HFFc6 (cell line): ENCODE results near the gene SPI1. TPM values are rescaled to one million over a fixed set of nuclear protein-coding genes. Genes with fewer than 3 reads are reported as not detected.

Experiments
- DNase-seq: peaks from one replicate; pipeline ENCODE4 v3.0.0-alpha.2; 2018
- H3K27ac Mint-ChIP-seq: 2 replicates; pipeline ENCODE4 v1.8.0; 2020; ENCODE audit warnings: mild to moderate bottlenecking, mixed read lengths
- H3K27me3 Mint-ChIP-seq: 2 replicates; pipeline ENCODE4 v1.8.0; 2021; ENCODE audit warnings: mild to moderate bottlenecking, moderate library complexity, mixed read lengths; ENCODE audit not compliant: insufficient read depth
- H3K36me3 Mint-ChIP-seq: 2 replicates; pipeline ENCODE4 v1.8.0; 2021; ENCODE audit warnings: low read depth, mixed read lengths
- H3K4me1 Mint-ChIP-seq: 2 replicates; pipeline ENCODE4 v1.8.0; 2020; ENCODE audit warnings: low read depth, mixed read lengths
- H3K4me3 Mint-ChIP-seq: 2 replicates; pipeline ENCODE4 v1.8.0; 2020; ENCODE audit warnings: mild to moderate bottlenecking, moderate library complexity, mixed read lengths
- H3K9me3 Mint-ChIP-seq: 2 replicates; pipeline ENCODE4 v1.8.0; 2020; ENCODE audit warnings: mild to moderate bottlenecking, mixed read lengths
- total RNA-seq, 6 experiments: library from RNA; stranded (reverse); fragmentation: NEBNext Ultra II Directional; extraction: Animal tissue kit (Norgen Biotek cat#: 25700); gene quantifications; 2 replicates in 1 of 6; 3 replicates in 5 of 6; pipeline ENCODE4 v1.2.3, GENCODE V29; 2021
- TF ChIP-seq, protein P1 (sequence below): fragments of 200-600 bp; sonication (generic); IDR thresholded peaks from 2 replicates; pipeline ENCODE4 v1.5.0; 2021; ENCODE audit warnings: antibody characterized with exemption, mild to moderate bottlenecking

SPI1 gene
- total RNA-seq, 6 experiments from 2014 or later, result not detected

DNA sequence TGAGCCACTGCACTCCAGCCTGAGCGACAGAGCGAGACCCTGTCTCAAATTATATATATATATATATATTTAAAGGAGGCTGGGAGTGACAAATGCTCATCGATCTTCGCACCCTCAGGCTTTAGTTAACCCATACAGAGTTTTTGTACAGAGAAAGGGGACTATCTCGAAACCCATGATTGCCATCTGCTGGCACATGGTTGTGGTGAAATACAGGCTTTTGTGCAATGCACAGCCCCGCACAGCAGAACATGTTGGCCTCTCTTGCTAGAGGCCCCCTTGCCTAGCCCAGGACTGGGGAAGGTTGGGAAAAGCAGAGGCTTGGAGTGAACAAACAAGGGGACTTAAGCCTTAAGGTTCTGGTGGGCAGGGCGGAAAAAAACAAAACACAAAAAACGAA lies 29.5 kb downstream of the SPI1 start:
- TF ChIP-seq, protein P1, sequence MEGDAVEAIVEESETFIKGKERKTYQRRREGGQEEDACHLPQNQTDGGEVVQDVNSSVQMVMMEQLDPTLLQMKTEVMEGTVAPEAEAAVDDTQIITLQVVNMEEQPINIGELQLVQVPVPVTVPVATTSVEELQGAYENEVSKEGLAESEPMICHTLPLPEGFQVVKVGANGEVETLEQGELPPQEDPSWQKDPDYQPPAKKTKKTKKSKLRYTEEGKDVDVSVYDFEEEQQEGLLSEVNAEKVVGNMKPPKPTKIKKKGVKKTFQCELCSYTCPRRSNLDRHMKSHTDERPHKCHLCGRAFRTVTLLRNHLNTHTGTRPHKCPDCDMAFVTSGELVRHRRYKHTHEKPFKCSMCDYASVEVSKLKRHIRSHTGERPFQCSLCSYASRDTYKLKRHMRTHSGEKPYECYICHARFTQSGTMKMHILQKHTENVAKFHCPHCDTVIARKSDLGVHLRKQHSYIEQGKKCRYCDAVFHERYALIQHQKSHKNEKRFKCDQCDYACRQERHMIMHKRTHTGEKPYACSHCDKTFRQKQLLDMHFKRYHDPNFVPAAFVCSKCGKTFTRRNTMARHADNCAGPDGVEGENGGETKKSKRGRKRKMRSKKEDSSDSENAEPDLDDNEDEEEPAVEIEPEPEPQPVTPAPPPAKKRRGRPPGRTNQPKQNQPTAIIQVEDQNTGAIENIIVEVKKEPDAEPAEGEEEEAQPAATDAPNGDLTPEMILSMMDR, result no peak; the same call in 1 of the 2 replicates
- DNase-seq, result peak; percentile 20
- H3K9me3 Mint-ChIP-seq, result no peaks in the 10 kb centered on the region
- no peak overlapping the region for H3K4me3 Mint-ChIP-seq
- H3K36me3 Mint-ChIP-seq, result no peaks in the 10 kb centered on the region
- no peak overlapping the region for H3K27ac Mint-ChIP-seq
- H3K4me1 Mint-ChIP-seq, result no peaks in the 10 kb centered on the region
- H3K27me3 Mint-ChIP-seq, result peaks cover 10% of the 10 kb centered on the region

DNA sequence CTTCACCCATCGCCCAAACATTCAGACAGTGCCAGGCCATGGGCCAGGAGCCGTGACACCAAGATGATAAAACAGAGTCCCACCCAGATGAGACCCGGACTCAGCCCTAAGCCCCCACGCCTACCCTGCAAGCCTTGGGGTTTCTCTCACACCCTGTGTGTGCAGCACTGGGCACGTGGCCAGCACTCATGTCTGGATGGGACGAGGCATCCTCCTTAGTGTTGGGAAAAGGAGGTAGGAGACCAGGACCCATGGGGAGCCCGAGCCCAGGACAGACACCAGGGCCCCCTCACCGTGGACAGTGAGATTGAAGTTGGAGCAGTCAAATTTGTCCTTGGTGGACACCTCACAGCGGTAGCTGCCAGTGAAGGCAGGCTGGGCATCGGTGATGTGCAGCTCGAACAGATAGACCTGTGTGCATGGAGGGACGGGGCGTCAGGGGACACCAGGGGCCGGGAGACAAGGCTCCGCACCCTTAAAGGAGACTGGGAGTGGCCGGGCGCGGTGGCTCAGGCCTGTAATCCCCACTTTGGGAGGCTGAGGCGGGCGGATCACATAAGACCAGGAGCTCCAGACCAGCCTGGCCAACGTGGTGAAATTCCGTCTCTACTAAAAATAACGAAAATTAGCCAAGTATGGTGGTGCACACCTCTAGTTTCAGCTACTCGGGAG lies 30.1 kb downstream of the SPI1 start:
- no peak overlapping the region for H3K4me3 Mint-ChIP-seq
- peaks cover 10% of the 10 kb centered on the region for H3K27me3 Mint-ChIP-seq
- H3K9me3 Mint-ChIP-seq, result no peaks in the 10 kb centered on the region
- no peak for DNase-seq
- no peaks in the 10 kb centered on the region for H3K36me3 Mint-ChIP-seq
- TF ChIP-seq, protein P1, result no peak
- no peaks in the 10 kb centered on the region for H3K4me1 Mint-ChIP-seq
- no peak overlapping the region for H3K27ac Mint-ChIP-seq

DNA sequence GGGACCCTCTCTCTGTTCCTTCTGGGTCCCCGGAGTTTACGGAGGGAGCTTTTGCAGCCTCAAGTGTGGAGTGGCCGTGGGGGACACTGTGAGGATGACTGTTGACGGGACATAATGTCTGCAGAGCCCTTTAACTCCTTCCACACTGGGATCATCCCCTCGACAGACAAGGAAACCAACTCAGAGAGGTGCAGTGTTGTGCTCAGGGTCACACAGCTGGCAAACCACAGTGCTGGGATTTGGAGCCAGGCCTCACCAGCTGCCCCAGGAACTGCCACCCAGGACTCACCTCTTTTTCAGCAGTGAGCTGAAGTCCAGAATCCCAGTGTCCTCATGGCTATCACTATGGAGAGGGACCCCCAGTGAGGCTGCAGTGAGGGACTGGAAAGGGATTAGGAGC lies 31.2 kb downstream of the SPI1 start:
- Mint-ChIP-seq H3K27me3 (peaks cover 10% of the 10 kb centered on the region), H3K4me1 (no peaks in the 10 kb centered on the region), H3K36me3 (no peaks in the 10 kb centered on the region), H3K4me3 (no peak overlapping the region), H3K9me3 (no peaks in the 10 kb centered on the region), H3K27ac (no peak overlapping the region)
- TF ChIP-seq, protein P1, result no peak
- no peak for DNase-seq

DNA sequence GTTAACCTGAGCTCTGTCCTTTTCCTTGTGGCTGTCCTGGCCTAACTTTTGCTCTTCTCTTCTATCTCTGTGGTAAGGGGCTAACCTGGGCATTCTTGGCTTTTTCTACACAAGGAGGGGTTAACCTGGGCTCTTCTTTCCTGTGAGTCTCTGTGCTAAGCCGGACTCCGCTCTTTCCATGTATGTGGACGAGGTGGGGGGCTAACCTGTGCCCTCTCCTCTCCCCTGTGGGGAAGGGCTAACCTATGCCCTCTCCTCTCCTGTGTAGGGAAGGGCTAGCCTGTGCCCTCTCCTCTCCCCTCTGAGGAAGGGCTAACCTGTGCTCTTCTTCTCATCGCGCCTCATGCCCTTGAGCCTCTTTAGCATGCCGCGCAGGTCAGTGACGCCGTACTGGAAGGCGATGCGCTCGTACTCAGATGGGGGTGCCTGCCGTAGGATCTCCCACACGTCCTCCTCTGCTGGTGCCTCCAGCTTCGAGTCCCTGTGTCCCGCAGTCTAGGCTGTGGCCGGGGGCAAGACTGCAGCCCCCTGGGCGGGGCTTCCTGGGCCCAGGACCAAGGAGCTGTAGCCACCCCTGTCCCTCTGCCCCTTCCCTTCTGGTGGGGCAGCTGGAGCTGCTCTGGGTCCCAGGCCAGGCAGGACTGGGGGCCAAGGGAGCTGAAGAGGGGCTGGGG lies 32.3 kb downstream of the SPI1 start:
- Mint-ChIP-seq H3K36me3 (no peaks in the 10 kb centered on the region), H3K27ac (no peak overlapping the region), H3K27me3 (peaks cover 17% of the 10 kb centered on the region), H3K4me3 (no peak overlapping the region), H3K9me3 (no peaks in the 10 kb centered on the region), H3K4me1 (no peaks in the 10 kb centered on the region)
- DNase-seq, result no peak
- TF ChIP-seq, protein P1, result no peak

DNA sequence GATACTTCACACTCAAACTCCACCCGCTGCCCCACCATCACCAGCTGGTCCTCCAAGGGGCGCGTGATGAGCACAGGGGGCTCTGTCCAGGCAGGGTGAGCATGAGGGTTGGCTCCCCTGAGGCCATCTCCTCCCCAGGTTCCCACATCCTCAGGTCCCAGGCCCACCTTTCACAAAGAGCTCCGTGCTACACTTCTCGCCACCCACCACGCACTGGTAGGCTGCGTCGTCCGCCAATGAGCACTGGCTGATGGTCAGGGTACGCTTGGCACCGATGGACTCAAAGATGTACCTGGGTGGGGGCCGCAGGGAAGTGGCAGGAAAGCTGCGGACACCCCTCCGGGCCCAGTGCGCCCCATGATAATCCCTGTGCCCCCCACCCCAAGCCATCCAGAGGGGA lies 35.5 kb downstream of the SPI1 start:
- H3K4me3 Mint-ChIP-seq, result no peak overlapping the region
- TF ChIP-seq, protein P1, result no peak
- no peaks in the 10 kb centered on the region for H3K4me1 Mint-ChIP-seq
- H3K27me3 Mint-ChIP-seq, result peaks cover 19% of the 10 kb centered on the region
- no peaks in the 10 kb centered on the region for H3K9me3 Mint-ChIP-seq
- DNase-seq, result no peak
- H3K36me3 Mint-ChIP-seq, result no peaks in the 10 kb centered on the region
- H3K27ac Mint-ChIP-seq, result no peak overlapping the region
